Fibroblast of lung (primary cell): ENCODE results near the gene GPS1.

Experiments
- CTCF ChIP-seq, 2 donors: IDR thresholded peaks in 1 of 2; conservative IDR thresholded peaks in 1 of 2; 1 replicate in 1 of 2; 2 replicates in 1 of 2; pipeline ENCODE4 v1.5.1; 2011 to 2012; ENCODE audit warnings: low read length in 2 of 2, control low read depth in 1 of 2, inconsistent platforms in 1 of 2, low read depth in 1 of 2, mild to moderate bottlenecking in 1 of 2
- EZH2 ChIP-seq: IDR thresholded peaks from 2 replicates; pipeline ENCODE4 v1.5.1; 2012; ENCODE audit warnings: low read length, control low read depth, mild to moderate bottlenecking; ENCODE audit errors: missing control alignments

- no peak for TF ChIP-seq EZH2
- no peak for TF ChIP-seq CTCF (conservative IDR thresholded peaks at IDR 0.05 in 1 of 2, IDR thresholded peaks at IDR 0.05 in 1 of 2; ENCODE audit: low read depth in 1 of 2, low read length in 2 of 2)
Measured at GRCh38 chr17:82083533-82084359, 32.0 kb downstream of the GPS1 start.
